K562 (cell line): ENCODE results near the gene PDE8A. TPM values are rescaled to one million over a fixed set of nuclear protein-coding genes. Genes with fewer than 3 reads are reported as not detected.

Source experiments
- CTCF ChIP-seq, 3 experiments: IDR thresholded peaks in 2 of 3; conservative IDR thresholded peaks in 1 of 3; 2 replicates each; pipeline ENCODE4 v1.5.1; 2011 to 2012; ENCODE audit warnings: low read length in 3 of 3, mild to moderate bottlenecking in 3 of 3, control low read depth in 2 of 3, improper control_type of control experiment in 1 of 3, inconsistent platforms in 1 of 3, low read depth in 1 of 3, mixed read lengths in 1 of 3, moderate library complexity in 1 of 3; ENCODE audit not compliant: insufficient read depth in 2 of 3
- ESRRB ChIP-seq: fragments of 250-450 bp; sonication (Bioruptor Pico); IDR thresholded peaks from 2 replicates; pipeline ENCODE4 v1.5.0; 2020; ENCODE audit warnings: mild to moderate bottlenecking, moderate library complexity, borderline replicate concordance
- KLF1 ChIP-seq: fragments of 450-650 bp; IDR thresholded peaks from 2 replicates; pipeline ENCODE4 v1.6.1; 2016; ENCODE audit warnings: missing genetic modification characterization, missing compliant biosample characterization
- MTA3 ChIP-seq: fragments of 450-650 bp; formaldehyde crosslinking; IDR thresholded peaks from 2 replicates; pipeline ENCODE4 v1.6.1; 2017; ENCODE audit warnings: mild to moderate bottlenecking, borderline replicate concordance
- POLR2A ChIP-seq: fragments of 450-650 bp; conservative IDR thresholded peaks from 2 replicates; pipeline ENCODE4 v1.6.1; 2016
- PRPF4 ChIP-seq: fragments of 200-400 bp; formaldehyde crosslinking; IDR thresholded peaks from one replicate; pipeline ENCODE4 v1.6.1; 2017; ENCODE audit warnings: low read length, low read depth, mild to moderate bottlenecking; ENCODE audit not compliant: insufficient read depth, poor library complexity, severe bottlenecking
- PTTG1 ChIP-seq: fragments of 450-650 bp; IDR thresholded peaks from 2 replicates; pipeline ENCODE4 v1.6.1; 2016; ENCODE audit warnings: low read depth, mild to moderate bottlenecking, missing genetic modification characterization, missing compliant biosample characterization
- RCOR1 ChIP-seq, 2 experiments: IDR thresholded peaks; 2 replicates each; pipeline ENCODE4 v1.6.1; 2012; ENCODE audit warnings: low read depth in 2 of 2, low read length in 2 of 2, borderline replicate concordance in 1 of 2, improper control_type of control experiment in 1 of 2
- RUNX1 ChIP-seq: sonication (generic); IDR thresholded peaks from 2 replicates; pipeline ENCODE4 v1.6.1; 2016; ENCODE audit warnings: antibody characterized with exemption, low read depth
- TAF9B ChIP-seq: fragments of 450-650 bp; IDR thresholded peaks from 2 replicates; pipeline ENCODE4 v1.6.1; 2018; ENCODE audit warnings: mild to moderate bottlenecking; ENCODE audit not compliant: partially characterized antibody
- TGIF2 ChIP-seq: sonication (generic); formaldehyde crosslinking; IDR thresholded peaks from 2 replicates; pipeline ENCODE4 v1.8.1; 2022; ENCODE audit warnings: mild to moderate bottlenecking, missing genetic modification reagents, moderate library complexity
- XRCC5 ChIP-seq: fragments of 200-400 bp; formaldehyde crosslinking; IDR thresholded peaks from 2 replicates; pipeline ENCODE4 v1.6.1; 2017; ENCODE audit warnings: low read depth, mild to moderate bottlenecking, low read length
- ZBTB11 ChIP-seq, 3 experiments: fragments of 200-800 bp in 1 of 3; fragments of 250-450 bp in 1 of 3; fragments of 450-650 bp in 1 of 3; sonication (Bioruptor Pico) in 1 of 3; sonication (Bioruptor generic) in 1 of 3; formaldehyde crosslinking in 1 of 3; IDR thresholded peaks; 2 replicates each; pipeline versions ENCODE4 v1.6.1 to v1.8.0; 2016 to 2022; ENCODE audit warnings: mild to moderate bottlenecking in 2 of 3, missing genetic modification characterization in 2 of 3, missing compliant biosample characterization in 1 of 3, moderate library complexity in 1 of 3
- ZBTB17 ChIP-seq: fragments of 450-650 bp; formaldehyde crosslinking; IDR thresholded peaks from 2 replicates; pipeline ENCODE4 v1.4.0; 2020; ENCODE audit warnings: mild to moderate bottlenecking
- ZNF316 ChIP-seq: fragments of 450-650 bp; IDR thresholded peaks from 2 replicates; pipeline ENCODE4 v1.6.1; 2016
- polyA plus RNA-seq, 8 experiments: library from polyadenylated mRNA; depleted of rRNA in 4 of 8; stranded (reverse) in 5 of 8; unstranded in 3 of 8; fragments of >200 nt; fragmentation: Nextera tagmentation in 2 of 8; fragmentation: Illumina TruSeq in 1 of 8; extraction: Ambion mirVana in 2 of 8; extraction: Trizol in 1 of 8; gene quantifications; 2 replicates each; pipeline versions ENCODE4 v1.2.1 to v1.2.3, GENCODE V29; 2011 to 2014; ENCODE audit warnings: inconsistent platforms in 1 of 8, missing spikeins in 1 of 8
- total RNA-seq, 7 experiments: library from RNA; depleted of rRNA in 6 of 7; stranded (reverse); fragments of >200 nt in 6 of 7; fragmentation: Illumina TruSeq in 2 of 7; extraction: Trizol in 2 of 7; gene quantifications; 2 replicates each; pipeline versions ENCODE4 v1.2.1 to v1.2.3, GENCODE V29; 2011 to 2021; ENCODE audit warnings: low replicate concordance in 1 of 7
- TF ChIP-seq, protein P1 (sequence below): fragments of 450-650 bp; formaldehyde crosslinking; IDR thresholded peaks from 2 replicates; pipeline ENCODE4 v1.4.0; 2020; ENCODE audit warnings: mild to moderate bottlenecking, moderate library complexity
- TF ChIP-seq, protein P2 (sequence below), 2 experiments: IDR thresholded peaks; 2 replicates each; pipeline ENCODE4 v1.6.1; 2012; ENCODE audit warnings: improper control_type of control experiment in 2 of 2, low read depth in 2 of 2, low read length in 2 of 2, borderline replicate concordance in 1 of 2

Gene PDE8A
- total and polyA plus RNA-seq, 9 of the 15 experiments (the other 6 are each of a cell fraction or from before 2014, with no cell fraction given) = 5.9 to 40.3 (median 19.8) TPM

GRCh38 chr15:84955089-84955848 lies 26.4 kb upstream of the PDE8A start (continued):
- no peak for TF ChIP-seq TAF9B
- TF ChIP-seq CTCF (IDR thresholded peaks at IDR 0.05 in 2 of 3, conservative IDR thresholded peaks at IDR 0.05 in 1 of 3; ENCODE audit: insufficient read depth in 2 of 3, low read depth in 1 of 3, low read length in 3 of 3) = peak; percentile 85 to 92 (median 90)
- peak in 1 of 2 experiments; percentile 67; a peak in 2 of 4 replicates for TF ChIP-seq RCOR1 (IDR thresholded peaks at IDR 0.05; ENCODE audit: borderline replicate concordance in 1 of 2, low read depth in 2 of 2, low read length in 2 of 2)
- TF ChIP-seq PTTG1 (tag) = no peak
- TF ChIP-seq ZBTB17 (CRISPR knock-in tag) = no peak
- TF ChIP-seq ESRRB (CRISPR knock-in tag) = no peak
- TF ChIP-seq PRPF4 = no peak
- no peak; the same call in 1 of the 2 replicates for TF ChIP-seq XRCC5
- peak; percentile 90 for TF ChIP-seq ZNF316
- no peak; the same call in 1 of the 2 replicates for TF ChIP-seq MTA3
- no peak for TF ChIP-seq POLR2A
- TF ChIP-seq, protein P1, sequence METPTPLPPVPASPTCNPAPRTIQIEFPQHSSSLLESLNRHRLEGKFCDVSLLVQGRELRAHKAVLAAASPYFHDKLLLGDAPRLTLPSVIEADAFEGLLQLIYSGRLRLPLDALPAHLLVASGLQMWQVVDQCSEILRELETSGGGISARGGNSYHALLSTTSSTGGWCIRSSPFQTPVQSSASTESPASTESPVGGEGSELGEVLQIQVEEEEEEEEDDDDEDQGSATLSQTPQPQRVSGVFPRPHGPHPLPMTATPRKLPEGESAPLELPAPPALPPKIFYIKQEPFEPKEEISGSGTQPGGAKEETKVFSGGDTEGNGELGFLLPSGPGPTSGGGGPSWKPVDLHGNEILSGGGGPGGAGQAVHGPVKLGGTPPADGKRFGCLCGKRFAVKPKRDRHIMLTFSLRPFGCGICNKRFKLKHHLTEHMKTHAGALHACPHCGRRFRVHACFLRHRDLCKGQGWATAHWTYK (CRISPR knock-in tag) = no peak
- no peak for TF ChIP-seq KLF1 (tag)
- TF ChIP-seq TGIF2 (CRISPR knock-in tag) = no peak
- no peak for TF ChIP-seq RUNX1
- peak in 1 of 3 experiments; percentile 35; a peak in 1 of 6 replicates for TF ChIP-seq ZBTB11 (CRISPR knock-in tag; IDR thresholded peaks at IDR 0.05)
- TF ChIP-seq, protein P2, sequence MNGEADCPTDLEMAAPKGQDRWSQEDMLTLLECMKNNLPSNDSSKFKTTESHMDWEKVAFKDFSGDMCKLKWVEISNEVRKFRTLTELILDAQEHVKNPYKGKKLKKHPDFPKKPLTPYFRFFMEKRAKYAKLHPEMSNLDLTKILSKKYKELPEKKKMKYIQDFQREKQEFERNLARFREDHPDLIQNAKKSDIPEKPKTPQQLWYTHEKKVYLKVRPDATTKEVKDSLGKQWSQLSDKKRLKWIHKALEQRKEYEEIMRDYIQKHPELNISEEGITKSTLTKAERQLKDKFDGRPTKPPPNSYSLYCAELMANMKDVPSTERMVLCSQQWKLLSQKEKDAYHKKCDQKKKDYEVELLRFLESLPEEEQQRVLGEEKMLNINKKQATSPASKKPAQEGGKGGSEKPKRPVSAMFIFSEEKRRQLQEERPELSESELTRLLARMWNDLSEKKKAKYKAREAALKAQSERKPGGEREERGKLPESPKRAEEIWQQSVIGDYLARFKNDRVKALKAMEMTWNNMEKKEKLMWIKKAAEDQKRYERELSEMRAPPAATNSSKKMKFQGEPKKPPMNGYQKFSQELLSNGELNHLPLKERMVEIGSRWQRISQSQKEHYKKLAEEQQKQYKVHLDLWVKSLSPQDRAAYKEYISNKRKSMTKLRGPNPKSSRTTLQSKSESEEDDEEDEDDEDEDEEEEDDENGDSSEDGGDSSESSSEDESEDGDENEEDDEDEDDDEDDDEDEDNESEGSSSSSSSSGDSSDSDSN (IDR thresholded peaks at IDR 0.05; ENCODE audit: borderline replicate concordance in 1 of 2, low read depth in 2 of 2, low read length in 2 of 2) = no peak
